MM.1S (cell line): ENCODE measurements around the gene APCDD1L.

Source experiments
- DNase-seq: peaks from one replicate; pipeline ENCODE4 v3.0.0-alpha.2; 2015
- H2AFZ ChIP-seq: fragments of 300-600 bp; sonication (generic); 2 replicates; pipeline ENCODE4 v1.6.0; 2016; ENCODE audit warnings: antibody characterized with exemption, low read length
- H3F3A ChIP-seq: fragments of 300-600 bp; sonication (generic); 2 replicates; pipeline ENCODE4 v1.6.1; 2016; ENCODE audit warnings: mild to moderate bottlenecking, antibody characterized with exemption, low read length, moderate library complexity, mixed read lengths; ENCODE audit not compliant: insufficient read depth
- H3K27ac ChIP-seq: fragments of 300-600 bp; sonication (generic); 2 replicates; pipeline ENCODE4 v1.5.1; 2016; ENCODE audit warnings: mild to moderate bottlenecking, low read length
- H3K27me3 ChIP-seq: fragments of 300-600 bp; sonication (generic); replicated peaks from 2 replicates; pipeline ENCODE4 v1.6.0; 2016; ENCODE audit warnings: low read length; ENCODE audit not compliant: insufficient read depth
- H3K36me3 ChIP-seq: fragments of 300-600 bp; sonication (generic); replicated peaks from 2 replicates; pipeline ENCODE4 v1.6.1; 2016; ENCODE audit warnings: mild to moderate bottlenecking, low read length, mixed read lengths; ENCODE audit not compliant: insufficient read depth
- H3K4me1 ChIP-seq: fragments of 300-600 bp; sonication (generic); 2 replicates; pipeline ENCODE4 v1.6.1; 2016; ENCODE audit warnings: low read length, mixed read lengths
- H3K4me2 ChIP-seq: fragments of 300-600 bp; sonication (generic); 2 replicates; pipeline ENCODE4 v1.6.0; 2016; ENCODE audit warnings: low read depth, low read length
- H3K4me3 ChIP-seq: fragments of 300-600 bp; sonication (generic); 2 replicates; pipeline ENCODE4 v1.5.1; 2016; ENCODE audit warnings: low read length, mixed read lengths
- H3K79me2 ChIP-seq: fragments of 300-600 bp; sonication (generic); 2 replicates; pipeline ENCODE4 v1.6.1; 2016; ENCODE audit warnings: mixed run types, low read length, mixed read lengths
- H3K9ac ChIP-seq: fragments of 300-600 bp; sonication (generic); 2 replicates; pipeline ENCODE4 v1.6.1; 2016; ENCODE audit warnings: low read length, mixed read lengths
- H3K9me2 ChIP-seq: fragments of 300-600 bp; sonication (generic); replicated peaks from 2 replicates; pipeline ENCODE4 v1.6.1; 2016; ENCODE audit warnings: mild to moderate bottlenecking, low read length, mixed read lengths; ENCODE audit not compliant: insufficient read depth
- H3K9me3 ChIP-seq: fragments of 300-600 bp; sonication (generic); replicated peaks from 2 replicates; pipeline ENCODE4 v1.6.1; 2016; ENCODE audit warnings: mild to moderate bottlenecking, low read length, mixed read lengths; ENCODE audit not compliant: insufficient read depth
- H4K20me1 ChIP-seq: fragments of 300-600 bp; sonication (generic); 2 replicates; pipeline ENCODE4 v1.6.1; 2016; ENCODE audit warnings: mild to moderate bottlenecking, low read length, moderate library complexity, mixed read lengths; ENCODE audit not compliant: insufficient read depth
- EZH2 ChIP-seq: fragments of 300-600 bp; sonication (generic); optimal IDR thresholded peaks from 2 replicates; pipeline ENCODE3; 2017; ENCODE audit warnings: low read depth, mild to moderate bottlenecking, antibody characterized with exemption, low read length, mixed read lengths
- EZH2phosphoT487 ChIP-seq: fragments of 300-600 bp; sonication (generic); IDR thresholded peaks from 2 replicates; pipeline ENCODE4 v1.6.1; 2018; ENCODE audit warnings: antibody characterized with exemption, low read length
- TF ChIP-seq, protein P1 (sequence below): fragments of 300-600 bp; sonication (generic); IDR thresholded peaks from 2 replicates; pipeline ENCODE4 v1.5.1; 2016; ENCODE audit warnings: antibody characterized with exemption, low read length, mixed read lengths

The APCDD1L gene

DNA sequence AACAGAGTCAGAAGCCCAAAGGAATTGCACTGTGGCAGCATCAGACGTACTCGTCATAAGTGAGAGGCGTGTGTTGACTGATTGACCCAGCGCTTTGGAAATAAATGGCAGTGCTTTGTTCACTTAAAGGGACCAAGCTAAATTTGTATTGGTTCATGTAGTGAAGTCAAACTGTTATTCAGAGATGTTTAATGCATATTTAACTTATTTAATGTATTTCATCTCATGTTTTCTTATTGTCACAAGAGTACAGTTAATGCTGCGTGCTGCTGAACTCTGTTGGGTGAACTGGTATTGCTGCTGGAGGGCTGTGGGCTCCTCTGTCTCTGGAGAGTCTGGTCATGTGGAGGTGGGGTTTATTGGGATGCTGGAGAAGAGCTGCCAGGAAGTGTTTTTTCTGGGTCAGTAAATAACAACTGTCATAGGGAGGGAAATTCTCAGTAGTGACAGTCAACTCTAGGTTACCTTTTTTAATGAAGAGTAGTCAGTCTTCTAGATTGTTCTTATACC is 70.4 kb downstream of the APCDD1L start:
- H3K4me3 ChIP-seq, result no peak overlapping the region
- H3K36me3 ChIP-seq, result 0 out of 2 replicates have a peak, but pooled peaks cover under 1% of the 10 kb centered on the region
- H3K9ac ChIP-seq, result no peak overlapping the region
- no peaks in the 10 kb centered on the region for H3K9me3 ChIP-seq
- TF ChIP-seq, protein P1, sequence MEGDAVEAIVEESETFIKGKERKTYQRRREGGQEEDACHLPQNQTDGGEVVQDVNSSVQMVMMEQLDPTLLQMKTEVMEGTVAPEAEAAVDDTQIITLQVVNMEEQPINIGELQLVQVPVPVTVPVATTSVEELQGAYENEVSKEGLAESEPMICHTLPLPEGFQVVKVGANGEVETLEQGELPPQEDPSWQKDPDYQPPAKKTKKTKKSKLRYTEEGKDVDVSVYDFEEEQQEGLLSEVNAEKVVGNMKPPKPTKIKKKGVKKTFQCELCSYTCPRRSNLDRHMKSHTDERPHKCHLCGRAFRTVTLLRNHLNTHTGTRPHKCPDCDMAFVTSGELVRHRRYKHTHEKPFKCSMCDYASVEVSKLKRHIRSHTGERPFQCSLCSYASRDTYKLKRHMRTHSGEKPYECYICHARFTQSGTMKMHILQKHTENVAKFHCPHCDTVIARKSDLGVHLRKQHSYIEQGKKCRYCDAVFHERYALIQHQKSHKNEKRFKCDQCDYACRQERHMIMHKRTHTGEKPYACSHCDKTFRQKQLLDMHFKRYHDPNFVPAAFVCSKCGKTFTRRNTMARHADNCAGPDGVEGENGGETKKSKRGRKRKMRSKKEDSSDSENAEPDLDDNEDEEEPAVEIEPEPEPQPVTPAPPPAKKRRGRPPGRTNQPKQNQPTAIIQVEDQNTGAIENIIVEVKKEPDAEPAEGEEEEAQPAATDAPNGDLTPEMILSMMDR, result no peak
- TF ChIP-seq EZH2 (no peak), EZH2phosphoT487 (no peak)
- no peaks in the 10 kb centered on the region for H3K9me2 ChIP-seq
- 0 out of 2 replicates have a peak, but pooled peaks cover 5% of the 10 kb centered on the region for H3K4me1 ChIP-seq
- H4K20me1 ChIP-seq, result no peaks in the 10 kb centered on the region
- H3K27ac ChIP-seq, result no peak overlapping the region
- no peaks in the 10 kb centered on the region for H3F3A ChIP-seq
- H3K27me3 ChIP-seq, result no peaks in the 10 kb centered on the region
- DNase-seq, result no peak
- H2AFZ ChIP-seq, result no peak overlapping the region
- H3K79me2 ChIP-seq, result peaks cover 17% of the 10 kb centered on the region; the same call in 1 of the 2 replicates
- no peak overlapping the region for H3K4me2 ChIP-seq

DNA sequence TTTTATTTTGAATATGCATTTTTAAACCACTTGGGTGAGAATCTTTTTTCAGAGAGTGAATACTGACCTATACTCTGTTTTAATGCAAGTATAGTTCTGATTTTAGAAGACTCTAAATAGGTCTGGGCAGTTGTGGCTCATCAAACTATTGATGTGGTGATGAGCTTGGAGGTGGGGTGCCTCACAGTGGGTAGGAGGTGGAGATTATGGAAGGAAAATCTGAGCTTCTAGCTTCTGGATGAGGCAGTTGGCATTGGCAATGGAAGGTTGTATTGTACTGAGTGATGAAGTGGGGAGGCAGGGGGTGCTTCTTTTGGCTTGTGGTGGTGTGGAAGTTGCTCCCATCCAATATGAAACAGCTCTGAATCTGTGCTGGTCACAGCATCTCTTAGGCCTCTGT is 73.5 kb downstream of the APCDD1L start:
- Histone ChIP-seq H3K4me2 (no peak overlapping the region), H3K9me3 (no peaks in the 10 kb centered on the region), H3K9ac (no peak overlapping the region), H3K27me3 (no peaks in the 10 kb centered on the region), H3K9me2 (no peaks in the 10 kb centered on the region), H3K36me3 (0 out of 2 replicates have a peak, but pooled peaks cover 3% of the 10 kb centered on the region), H3K27ac (no peak overlapping the region), H3K4me1 (0 out of 2 replicates have a peak, but pooled peaks cover 9% of the 10 kb centered on the region), H4K20me1 (no peaks in the 10 kb centered on the region), H3F3A (no peaks in the 10 kb centered on the region), H2AFZ (no peak overlapping the region), H3K79me2 (peaks cover 34% of the 10 kb centered on the region), H3K4me3 (no peak overlapping the region)
- TF ChIP-seq, protein P1, result no peak
- TF ChIP-seq EZH2phosphoT487 (no peak), EZH2 (no peak)
- no peak for DNase-seq

DNA sequence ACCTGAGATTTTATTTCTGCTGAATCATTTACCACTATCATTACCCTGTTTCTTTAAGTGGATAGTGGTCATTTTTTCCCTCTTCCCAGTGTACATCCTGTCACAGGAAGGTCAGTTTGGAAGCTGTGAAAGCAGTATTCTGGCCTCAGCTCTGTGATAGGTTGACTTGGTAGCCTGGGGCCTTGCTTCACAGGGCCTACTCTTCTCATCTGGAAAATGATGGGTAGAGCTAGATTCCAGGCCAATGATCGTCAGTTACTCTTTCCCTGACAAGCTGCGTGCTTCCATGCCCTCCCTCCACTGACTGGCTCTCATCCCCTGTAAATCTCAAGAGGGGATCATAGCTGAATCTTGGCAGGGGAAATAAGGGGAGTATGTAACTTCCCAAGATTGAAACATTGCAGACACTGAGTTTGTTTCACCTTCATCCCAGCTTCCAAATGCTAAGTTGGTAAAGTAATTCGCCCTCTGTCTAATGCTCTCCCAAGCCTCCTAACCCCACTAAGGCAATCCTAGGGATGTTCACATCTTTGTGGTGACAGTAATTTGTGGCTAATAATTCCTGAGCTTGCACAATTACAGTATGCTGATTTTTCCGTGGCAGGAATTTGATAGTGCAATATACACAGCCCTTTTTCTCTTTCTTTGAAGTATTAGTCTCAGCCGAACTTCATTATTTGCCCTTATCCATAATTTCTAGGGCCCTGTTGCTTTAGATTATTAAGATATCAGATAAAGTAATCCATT is 75.0 kb downstream of the APCDD1L start:
- H3K9ac ChIP-seq, result no peak overlapping the region
- 0 out of 2 replicates have a peak, but pooled peaks cover 8% of the 10 kb centered on the region for H3K4me1 ChIP-seq
- H3K4me3 ChIP-seq, result no peak overlapping the region
- H3K27ac ChIP-seq, result no peak overlapping the region
- H3F3A ChIP-seq, result no peaks in the 10 kb centered on the region
- H3K9me3 ChIP-seq, result no peaks in the 10 kb centered on the region
- TF ChIP-seq, protein P1, result no peak
- TF ChIP-seq EZH2phosphoT487 (no peak), EZH2 (no peak)
- no peaks in the 10 kb centered on the region for H3K9me2 ChIP-seq
- no peak for DNase-seq
- H3K36me3 ChIP-seq, result 0 out of 2 replicates have a peak, but pooled peaks cover 3% of the 10 kb centered on the region
- peaks cover 42% of the 10 kb centered on the region for H3K79me2 ChIP-seq
- no peaks in the 10 kb centered on the region for H3K27me3 ChIP-seq
- no peak overlapping the region for H2AFZ ChIP-seq
- no peak overlapping the region for H3K4me2 ChIP-seq
- no peaks in the 10 kb centered on the region for H4K20me1 ChIP-seq
